Cardiac fibroblast (primary cell): Measurements from ENCODE around the gene FOXI2.

ENCODE experiments used
- DNase-seq, 2 donors: peaks; one replicate each; pipeline versions ENCODE4 v3.0.0 to v3.0.0-alpha.2; 2010; ENCODE audit warnings: low read depth in 2 of 2
- H3K4me3 ChIP-seq, 2 donors: replicated peaks in 1 of 2; 1 replicate in 1 of 2; 2 replicates in 1 of 2; pipeline ENCODE4 v1.5.1; 2011; ENCODE audit warnings: low read depth in 2 of 2, low read length in 2 of 2, mild to moderate bottlenecking in 2 of 2, moderate library complexity in 1 of 2
- CTCF ChIP-seq: IDR thresholded peaks from one replicate; pipeline ENCODE4 v1.5.1; 2011; ENCODE audit warnings: low read depth, mild to moderate bottlenecking, low read length, inconsistent platforms

Gene FOXI2

DNA sequence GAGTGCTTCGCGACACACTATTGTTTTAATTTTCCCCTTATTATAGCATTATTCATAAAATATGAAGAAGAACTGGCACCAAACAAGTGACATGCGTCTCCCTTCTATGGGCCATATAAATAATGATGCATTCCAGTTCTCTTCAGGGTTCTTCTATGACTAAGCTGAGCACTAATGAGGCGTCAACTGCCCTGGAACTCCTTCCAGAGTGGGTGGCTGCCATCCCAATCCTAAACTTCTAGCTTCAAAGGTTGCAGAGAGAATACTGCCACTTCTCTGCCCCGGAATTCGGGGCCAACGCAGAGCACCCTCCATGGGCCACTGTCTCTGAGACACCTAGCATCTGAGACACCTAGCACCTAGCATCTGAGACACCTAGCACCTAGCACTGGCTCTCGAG lies 37.7 kb upstream of the FOXI2 start:
- no peak for TF ChIP-seq CTCF
- DNase-seq: no peak

DNA sequence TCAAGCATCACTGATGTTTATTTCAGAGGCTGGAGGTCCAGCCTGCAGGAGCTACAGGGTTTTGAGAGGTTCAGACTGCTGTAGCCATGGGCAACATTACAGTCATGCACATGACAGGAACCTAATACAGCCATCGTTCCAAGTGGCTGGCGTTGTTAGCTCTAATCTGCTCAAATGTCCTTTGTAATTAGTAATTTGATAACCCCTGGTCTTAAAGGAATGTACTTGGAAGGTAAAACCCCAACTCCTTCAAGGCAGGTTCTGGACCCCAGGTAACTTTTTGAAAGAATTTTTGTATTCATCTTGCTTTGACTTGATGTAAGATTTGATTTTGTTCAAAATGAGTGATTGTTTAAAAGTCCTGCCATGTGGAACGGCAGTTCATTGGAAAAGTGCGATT lies 34.7 kb upstream of the FOXI2 start:
- TF ChIP-seq CTCF: no peak
- no peak for DNase-seq
- H3K4me3 ChIP-seq: no peak overlapping the region

More for the DNA sequence above, 37.7 kb upstream of the FOXI2 start:
- H3K4me3 ChIP-seq: no peak overlapping the region

GRCh38 chr10:127715249-127715648 lies 21.7 kb upstream of the FOXI2 start:
- no peak for DNase-seq
- H3K4me3 ChIP-seq: no peak overlapping the region
- TF ChIP-seq CTCF: no peak

- DNase-seq: peak; percentile 16 to 38
- TF ChIP-seq CTCF: no peak
- H3K4me3 ChIP-seq: no peak overlapping the region
Measured at GRCh38 chr10:127715782-127716378, 21.1 kb upstream of the FOXI2 start.

DNA sequence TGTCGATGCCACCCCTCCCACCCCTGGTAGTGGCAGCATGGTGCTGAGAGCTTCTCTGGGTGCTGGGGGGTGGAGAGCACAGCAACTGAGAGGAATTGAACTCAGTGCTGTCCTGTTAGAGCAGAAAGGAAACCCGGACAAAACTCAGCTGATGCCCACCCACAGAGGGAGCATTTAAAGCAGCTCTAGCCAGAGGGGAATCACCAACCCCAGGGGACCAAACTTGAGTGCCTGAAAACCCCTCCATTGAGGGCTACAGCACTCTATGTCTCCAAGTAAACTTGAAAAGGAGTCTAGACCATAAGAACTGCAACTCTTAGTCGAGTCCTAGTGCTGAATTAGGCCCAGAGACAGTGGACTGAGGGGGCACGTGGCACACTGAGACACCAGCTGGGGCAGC lies 16.8 kb upstream of the FOXI2 start:
- TF ChIP-seq CTCF: no peak
- DNase-seq: no peak
- H3K4me3 ChIP-seq: no peak overlapping the region

DNA sequence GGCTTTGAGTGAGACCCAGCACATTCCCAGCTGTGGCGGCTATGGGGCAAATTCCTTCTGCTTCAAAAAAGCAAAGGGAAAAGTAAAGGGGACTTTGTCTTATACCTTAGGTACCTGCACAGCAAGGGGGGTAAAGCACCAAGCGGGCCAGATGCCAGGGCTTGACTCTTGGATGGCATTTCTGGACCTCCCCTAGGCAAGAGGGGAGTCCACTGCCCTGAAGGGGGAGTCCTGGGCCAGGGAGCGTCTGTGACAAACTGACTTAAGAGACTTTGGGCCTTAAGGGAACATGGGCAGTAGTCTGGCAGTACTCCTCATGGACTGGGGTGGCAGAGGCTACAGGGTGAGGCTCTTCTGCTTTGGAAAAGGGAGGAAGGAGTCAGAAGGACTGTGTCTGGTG lies 16.1 kb upstream of the FOXI2 start:
- DNase-seq: no peak
- TF ChIP-seq CTCF: no peak
- H3K4me3 ChIP-seq: no peak overlapping the region

GRCh38 chr10:127734753-127735152 lies 2.2 kb upstream of the FOXI2 start:
- no peak for DNase-seq
- H3K4me3 ChIP-seq: no peak overlapping the region
- no peak for TF ChIP-seq CTCF
